SW480 (cell line): ENCODE results near the gene MINDY4.
A peak's percentile ranks its signal among the peaks of the same experiment; 100 is the strongest.

ENCODE experiments used
- DNase-seq: peaks from one replicate; pipeline ENCODE4 v3.0.0-alpha.2; 2016; ENCODE audit warnings: low spot score

MINDY4 gene

DNA sequence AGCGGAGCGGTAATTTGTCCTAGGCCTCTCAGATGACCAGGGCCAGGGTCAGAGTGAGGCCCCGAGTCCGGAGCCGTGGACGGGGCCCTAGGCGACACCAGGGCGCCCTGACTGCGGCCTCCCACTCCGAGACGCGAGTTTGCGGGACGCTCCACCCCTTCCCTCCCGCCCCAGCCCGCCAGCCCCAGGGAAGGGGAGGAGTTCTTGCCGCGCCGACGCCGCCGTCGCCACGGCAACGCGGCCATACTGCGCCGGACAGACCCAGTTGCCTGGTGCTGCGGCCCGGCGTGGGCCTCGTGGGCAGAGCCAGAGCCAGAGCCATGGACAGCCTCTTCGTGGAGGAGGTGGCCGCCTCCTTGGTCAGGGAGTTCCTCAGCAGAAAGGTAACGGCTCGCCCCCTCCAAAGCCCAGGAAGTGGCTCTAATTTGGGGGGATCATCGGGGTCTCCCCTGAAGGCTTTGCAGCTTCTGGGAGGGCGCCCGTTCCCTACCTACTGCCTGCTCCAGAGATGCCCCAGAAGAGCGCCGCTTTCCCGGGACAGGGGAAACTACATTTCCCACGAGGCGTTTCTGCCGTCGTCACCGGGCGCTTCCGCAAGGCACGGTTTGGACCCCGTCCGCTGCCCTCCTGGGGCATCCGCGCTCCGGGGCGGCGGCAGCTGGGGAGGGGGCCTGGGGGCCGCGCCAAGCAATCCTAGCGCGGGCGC is at the start of gene MINDY4:
TSS of gene MINDY4 (plus strand) at position 244 of the 706 bp plus-strand sequence. CDS start at position 321, 77 bp downstream.
- DNase-seq = peak; percentile 73

- no peak for DNase-seq
Measured at GRCh38 chr7:30722187-30722586, 49.0 kb upstream of the MINDY4 start.

- no peak for DNase-seq
Measured at GRCh38 chr7:30722671-30723070, 48.5 kb upstream of the MINDY4 start.

GRCh38 chr7:30723776-30724175 is 47.4 kb upstream of the MINDY4 start:
- no peak for DNase-seq

GRCh38 chr7:30726296-30727006 is 44.8 kb upstream of the MINDY4 start:
- DNase-seq = peak; percentile 49

DNA sequence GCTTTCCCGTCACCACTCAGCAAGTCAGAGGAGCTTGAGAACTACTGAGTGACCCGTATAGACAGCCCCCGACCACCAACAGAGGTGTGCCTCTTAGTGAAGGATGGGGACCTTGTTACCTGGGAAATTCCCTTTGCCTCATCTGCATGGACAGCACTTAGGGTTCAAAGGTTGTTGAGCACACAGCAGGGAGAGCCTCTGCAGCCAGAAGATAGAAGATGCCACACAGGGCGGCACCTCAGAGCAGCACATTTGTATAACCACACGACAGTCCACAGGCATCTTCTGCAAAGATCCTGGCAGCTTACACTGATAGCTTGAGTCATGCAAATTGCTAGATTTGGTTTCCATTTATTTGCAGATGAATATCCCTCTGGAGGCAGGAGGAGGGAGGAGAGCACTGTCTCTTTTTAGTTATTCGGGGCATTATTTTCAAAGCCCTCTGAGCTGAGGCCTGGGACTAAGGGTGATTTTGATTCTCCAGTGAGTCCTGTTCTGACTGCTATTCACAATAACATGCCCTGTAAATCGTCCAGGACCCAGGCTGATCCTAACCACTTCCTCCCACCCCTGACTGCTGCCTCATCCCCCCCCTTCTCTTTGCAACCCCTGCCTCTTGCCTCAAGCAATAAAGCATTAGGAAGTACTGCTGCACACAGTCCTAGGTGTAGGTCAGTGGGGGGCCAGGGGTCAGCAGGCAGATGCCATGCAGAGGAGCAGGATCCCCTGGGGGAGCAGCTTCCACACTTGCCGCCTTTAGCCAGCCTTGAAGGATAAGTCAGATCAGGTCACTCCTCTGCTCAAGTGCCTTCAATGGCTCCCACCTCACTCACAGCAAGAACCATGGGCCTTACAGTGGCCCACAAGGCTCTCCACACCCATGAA is 43.9 kb upstream of the MINDY4 start:
- peak; percentile 55 for DNase-seq

DNA sequence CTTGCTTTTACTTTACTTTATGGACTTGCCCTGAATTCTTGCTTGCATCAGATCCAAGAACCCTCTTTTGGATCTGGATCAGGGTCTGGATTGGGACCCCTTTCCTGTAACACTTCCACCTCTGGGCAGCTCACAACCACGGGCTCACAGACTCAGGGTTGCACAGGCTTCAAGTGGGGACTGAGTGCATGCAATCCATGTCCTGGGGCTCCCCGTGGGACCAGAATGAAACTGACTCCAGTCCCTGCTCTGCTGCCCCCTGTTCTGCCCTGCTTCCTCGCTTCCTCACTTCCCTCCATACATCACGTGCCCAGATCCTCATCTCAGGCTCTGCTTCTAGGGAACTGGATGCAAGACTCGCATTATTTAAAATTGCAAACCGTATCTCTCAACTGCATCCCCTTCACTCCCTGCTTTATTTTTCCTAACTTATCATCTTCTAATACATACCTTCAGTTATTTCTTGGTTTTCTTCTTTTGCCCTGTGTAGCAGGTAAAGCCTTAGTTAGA is 42.6 kb upstream of the MINDY4 start:
- DNase-seq = no peak

- no peak for DNase-seq
Measured at GRCh38 chr7:30729642-30730041, 41.6 kb upstream of the MINDY4 start.

- no peak for DNase-seq
Measured at GRCh38 chr7:30730097-30730496, 41.1 kb upstream of the MINDY4 start.

DNA sequence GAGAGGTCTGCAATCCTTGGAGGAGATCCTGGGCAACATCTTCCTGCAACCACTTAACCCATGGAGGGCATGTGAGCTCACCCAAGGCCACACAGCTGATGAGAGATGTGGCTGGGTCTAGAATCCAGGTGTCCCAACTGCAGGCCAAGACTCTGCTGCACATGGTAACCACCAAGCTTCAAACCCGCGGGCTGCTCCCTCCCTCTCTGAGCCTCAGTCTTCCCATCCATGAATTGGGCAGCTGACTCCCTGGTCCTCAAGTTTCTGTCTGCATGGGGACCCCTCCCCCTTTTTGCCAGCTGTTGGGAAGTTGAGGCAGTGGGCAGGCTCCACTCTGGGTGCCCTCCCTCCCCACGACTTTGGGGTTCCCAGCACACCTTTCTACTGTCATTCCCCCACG is 40.2 kb upstream of the MINDY4 start:
- no peak for DNase-seq

DNA sequence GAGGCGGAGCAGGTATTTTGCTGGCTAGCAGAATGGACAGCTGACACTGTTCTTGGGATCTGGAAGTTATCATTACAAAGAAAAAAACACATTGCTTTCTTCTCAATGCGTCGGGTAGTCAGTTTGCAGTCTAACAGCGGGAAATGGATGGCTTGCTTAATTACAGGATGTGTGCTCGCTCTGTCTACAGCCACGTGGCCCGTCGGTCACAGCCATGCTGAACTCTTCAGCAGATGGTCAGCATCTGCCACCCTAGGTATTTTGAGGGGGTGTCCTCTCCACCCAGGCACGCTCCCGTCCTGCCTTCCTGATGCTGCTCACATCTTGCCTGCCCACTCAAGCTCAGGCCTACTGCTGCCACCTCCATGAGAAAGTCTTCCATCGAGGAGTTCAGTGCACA is 39.6 kb upstream of the MINDY4 start:
- no peak for DNase-seq

- DNase-seq = no peak
Measured at GRCh38 chr7:30732606-30733005, 38.6 kb upstream of the MINDY4 start.

DNA sequence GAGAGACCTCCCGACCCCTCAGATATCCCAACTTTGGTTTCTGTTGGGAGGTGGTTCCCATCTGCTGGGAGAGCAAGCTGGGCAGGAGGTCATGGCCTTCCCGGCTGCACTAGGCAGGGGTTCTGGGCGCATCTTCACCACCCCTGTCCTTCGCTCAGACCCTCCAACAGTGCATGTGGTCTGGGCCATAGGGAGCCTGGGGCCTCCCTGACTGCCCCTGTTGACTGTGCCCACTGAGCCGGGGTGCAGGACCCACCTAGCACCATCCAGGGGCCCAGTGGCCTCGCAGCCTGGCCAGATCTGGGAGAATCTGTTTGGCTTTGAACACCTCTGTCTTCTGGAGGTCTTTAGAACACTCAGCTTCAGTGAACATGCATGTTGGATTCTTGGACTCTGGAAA is 38.0 kb upstream of the MINDY4 start:
- DNase-seq = no peak

DNA sequence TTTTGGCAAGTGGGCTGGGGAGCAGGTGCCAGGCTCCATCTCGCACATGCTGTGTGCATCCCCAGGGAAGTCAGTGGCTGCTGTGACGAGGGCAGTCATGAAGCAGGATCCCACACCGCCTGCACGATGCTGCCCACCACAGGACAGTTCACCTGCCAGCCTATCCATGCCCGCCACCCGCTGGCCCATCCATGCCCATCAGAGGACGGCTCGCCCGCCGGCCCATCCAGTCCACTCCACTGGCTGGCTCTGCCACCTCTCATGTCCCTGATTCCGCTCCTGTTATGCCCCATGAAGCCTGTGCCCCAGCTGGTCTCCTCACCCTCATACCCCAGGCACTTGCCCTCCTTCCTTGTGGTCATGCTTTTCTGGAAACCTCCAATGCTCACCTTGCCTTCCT is 37.5 kb upstream of the MINDY4 start:
- no peak for DNase-seq

DNA sequence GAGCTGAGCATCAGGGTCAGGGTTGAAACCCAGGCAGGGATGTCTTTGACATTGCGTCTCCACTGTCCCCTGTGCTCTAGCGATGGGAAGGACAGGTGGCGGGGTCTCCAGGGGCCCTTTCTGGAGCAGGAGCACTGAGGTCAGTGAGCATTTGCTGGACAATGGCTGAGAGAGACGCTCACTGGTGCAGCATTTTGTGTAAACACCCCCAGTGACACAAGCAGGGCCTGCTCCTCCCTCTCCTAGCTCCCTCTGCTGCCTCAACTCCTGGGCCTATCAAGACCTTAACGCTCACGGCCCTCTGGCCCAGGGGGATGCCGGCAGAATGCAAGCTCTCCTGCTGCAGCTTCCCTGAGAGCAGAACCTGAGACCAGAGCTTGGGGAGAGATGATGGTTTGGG is 36.7 kb upstream of the MINDY4 start:
- DNase-seq = no peak

DNA sequence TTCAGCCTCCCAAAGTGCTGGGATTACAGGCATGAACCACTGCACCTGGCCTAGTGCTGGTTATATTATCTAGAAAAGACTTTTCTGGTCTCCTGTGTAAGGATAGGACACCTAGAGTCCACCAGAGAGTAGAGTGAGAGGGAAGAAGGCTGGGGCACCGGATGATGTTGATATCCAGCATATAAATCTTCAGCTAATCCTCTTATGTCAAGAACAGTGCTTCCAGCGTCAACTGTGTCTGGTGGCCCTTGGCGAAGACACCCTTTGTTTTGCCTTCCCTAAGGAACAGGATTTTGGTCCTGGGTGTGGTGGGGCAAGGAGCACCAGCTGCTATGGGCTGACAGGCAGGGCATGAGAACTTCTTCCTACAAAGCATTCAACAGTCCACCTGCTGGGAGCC is 35.6 kb upstream of the MINDY4 start:
- DNase-seq = no peak

- no peak for DNase-seq
Measured at GRCh38 chr7:30736291-30736690, 34.9 kb upstream of the MINDY4 start.

GRCh38 chr7:30738026-30738915 is 32.9 kb upstream of the MINDY4 start:
- no peak for DNase-seq

GRCh38 chr7:30739691-30740090 is 31.5 kb upstream of the MINDY4 start:
- no peak for DNase-seq

GRCh38 chr7:30740417-30741181 is 30.6 kb upstream of the MINDY4 start:
- DNase-seq = peak; percentile 66

DNA sequence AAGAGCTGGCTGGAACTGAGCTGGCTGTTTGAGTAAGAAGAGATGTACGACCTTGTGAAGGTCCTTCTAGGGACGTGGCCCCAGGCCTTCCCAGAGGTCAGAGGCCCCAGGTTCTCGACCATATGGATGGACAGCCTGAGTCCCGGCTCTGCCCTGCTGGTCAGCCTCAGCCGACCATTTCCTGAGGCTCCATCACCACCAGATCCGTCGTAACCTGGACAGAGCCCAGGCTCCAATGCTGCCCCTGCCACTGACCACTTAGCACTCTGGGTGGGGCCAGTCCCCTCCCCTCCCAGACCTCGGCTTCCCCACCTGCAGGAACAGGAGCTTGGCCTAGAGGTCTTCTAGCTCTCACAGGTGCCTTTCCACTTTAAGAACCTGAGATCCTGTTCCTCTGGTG is 29.9 kb upstream of the MINDY4 start:
- no peak for DNase-seq
